Adrenal gland (tissue), 12 donors: Measurements from ENCODE around the gene RASSF8. TPM values are rescaled to one million over a fixed set of nuclear protein-coding genes. Genes with fewer than 3 reads are reported as not detected.

Experiments
- DNase-seq, 7 donors: peaks; one replicate each; pipeline ENCODE4 v3.0.0-alpha.2; 2019 to 2020
- H3K27ac ChIP-seq, 5 donors: fragments of 200-600 bp; sonication (generic) in 4 of 5; 1 replicate in 3 of 5; 2 replicates in 2 of 5; pipeline versions ENCODE4 v1.5.1 to v1.8.0; 2016 to 2020; ENCODE audit warnings: mild to moderate bottlenecking in 1 of 5
- H3K27me3 ChIP-seq: fragments of 200-600 bp; 2 replicates; pipeline ENCODE4 v1.8.0; 2021
- H3K36me3 ChIP-seq, 2 donors: fragments of 200-600 bp; replicated peaks in 1 of 2; 1 replicate in 1 of 2; 2 replicates in 1 of 2; pipeline versions ENCODE4 v1.5.1 to v1.8.0; 2018 to 2022
- H3K4me1 ChIP-seq, 2 donors: fragments of 200-600 bp; replicated peaks in 1 of 2; 1 replicate in 1 of 2; 2 replicates in 1 of 2; pipeline versions ENCODE4 v1.5.1 to v1.8.0; 2018 to 2021
- H3K4me3 ChIP-seq, 4 donors: fragments of 200-600 bp; sonication (generic) in 3 of 4; one replicate each; pipeline ENCODE4 v1.5.1; 2016 to 2018
- H3K9me3 ChIP-seq, 3 donors: fragments of 200-600 bp; sonication (generic) in 1 of 3; replicated peaks in 1 of 3; 1 replicate in 2 of 3; 2 replicates in 1 of 3; pipeline versions ENCODE4 v1.5.1 to v1.8.0; 2016 to 2021
- POLR2A ChIP-seq, 2 donors: fragments of 450-650 bp; IDR thresholded peaks; one replicate each; pipeline ENCODE4 v1.6.1; 2017; ENCODE audit warnings: antibody characterized with exemption in 2 of 2, mild to moderate bottlenecking in 2 of 2, moderate library complexity in 1 of 2
- WGBS, 4 donors: extraction: QIAGEN DNeasy Blood & Tissue Kit in 2 of 4; methylation state at CpG; one replicate each; pipeline versions ENCODE4 v1.1.5 to v1.1.7; 2013 to 2017; 5-methylcytosine and 5-hydroxymethylcytosine counted together
- intact Hi-C, 2 donors: fragments of 100-400 bp; cut with DNase I; formaldehyde crosslinking; loops; one replicate each; pipeline versions ENCODE4 v1.14.1 to v1.15.0; 2022 to 2023
- polyA plus RNA-seq, 3 donors: library from polyadenylated mRNA; stranded (reverse); fragments of 200-250 nt in 2 of 3; fragments of 350-450 nt in 1 of 3; fragmentation: Illumina TruSeq in 1 of 3; extraction: RNeasy Lipid Tissue Mini Kit (QIAGEN cat#74804) in 1 of 3; gene quantifications; one replicate each; pipeline ENCODE4 v1.2.3, GENCODE V29; 2013 to 2014
- total RNA-seq, 9 donors: library from RNA; depleted of rRNA in 4 of 9; stranded (reverse); fragments of >200 nt in 4 of 9; fragments of 120-200 nt in 1 of 9; fragmentation: NEBNext Ultra II Directional in 1 of 9; extraction: Animal tissue kit (Norgen Biotek cat#: 25700) in 1 of 9; gene quantifications; one replicate each; pipeline versions ENCODE4 v1.1.0 to v1.2.4, GENCODE V29; 2013 to 2023
- TF ChIP-seq, protein P1 (sequence below), 6 experiments: fragments of 450-650 bp in 4 of 6; fragments of 200-600 bp in 2 of 6; sonication (generic) in 1 of 6; IDR thresholded peaks; 1 replicate in 5 of 6; 2 replicates in 1 of 6; pipeline versions ENCODE4 v1.5.1 to v1.8.0; 2016 to 2021; ENCODE audit warnings: antibody characterized with exemption in 6 of 6, mild to moderate bottlenecking in 2 of 6, moderate library complexity in 1 of 6
- donor health status: healthy with polysubstance abuse.
- donor health status: Bipolar disorder and iron deficiency.
- donor health status: DM: yes; HTN: yes; CAD: no.
- donor health status: DM: no; HTN: no; CAD: no.
- donor health status: DM: no; HTN: no; CAD: no.
- donor health status: DM: yes; HTN: yes; CAD: no.

The RASSF8 gene
- total and polyA plus RNA-seq, 12 donors: 6.5 to 85.7 (median 43.9) TPM

DNA sequence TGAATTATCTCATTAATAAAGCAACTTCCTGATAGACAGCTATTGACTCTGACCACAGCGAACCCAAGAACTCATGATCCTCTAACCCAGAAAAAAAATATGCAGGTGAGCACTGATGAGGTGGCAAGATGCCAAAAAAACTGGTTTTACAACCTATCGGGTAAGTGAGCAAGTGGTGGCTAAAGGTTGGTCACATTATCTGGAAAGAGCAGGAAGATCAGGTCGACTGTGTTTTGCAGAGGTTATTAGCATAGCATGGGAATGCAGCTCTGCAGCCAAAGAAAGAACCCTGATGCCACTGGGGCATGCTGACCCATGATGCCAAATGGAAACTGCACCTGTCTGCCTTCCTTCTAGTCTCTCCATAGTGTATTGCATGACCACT is 142.9 kb downstream of the RASSF8 start:
- no peak overlapping the region for H3K27ac ChIP-seq
- no peaks in the 10 kb centered on the region for H3K27me3 ChIP-seq
- H3K4me1 ChIP-seq: peaks cover 0 to 6% of the 10 kb centered on the region in 2 donors
- 55 to 68% (median 63%) methylated on average over 3 of the region's 3 CpGs for WGBS, 4 donors
- TF ChIP-seq POLR2A (IDR thresholded peaks at IDR 0.05): no peak
- TF ChIP-seq, protein P1, sequence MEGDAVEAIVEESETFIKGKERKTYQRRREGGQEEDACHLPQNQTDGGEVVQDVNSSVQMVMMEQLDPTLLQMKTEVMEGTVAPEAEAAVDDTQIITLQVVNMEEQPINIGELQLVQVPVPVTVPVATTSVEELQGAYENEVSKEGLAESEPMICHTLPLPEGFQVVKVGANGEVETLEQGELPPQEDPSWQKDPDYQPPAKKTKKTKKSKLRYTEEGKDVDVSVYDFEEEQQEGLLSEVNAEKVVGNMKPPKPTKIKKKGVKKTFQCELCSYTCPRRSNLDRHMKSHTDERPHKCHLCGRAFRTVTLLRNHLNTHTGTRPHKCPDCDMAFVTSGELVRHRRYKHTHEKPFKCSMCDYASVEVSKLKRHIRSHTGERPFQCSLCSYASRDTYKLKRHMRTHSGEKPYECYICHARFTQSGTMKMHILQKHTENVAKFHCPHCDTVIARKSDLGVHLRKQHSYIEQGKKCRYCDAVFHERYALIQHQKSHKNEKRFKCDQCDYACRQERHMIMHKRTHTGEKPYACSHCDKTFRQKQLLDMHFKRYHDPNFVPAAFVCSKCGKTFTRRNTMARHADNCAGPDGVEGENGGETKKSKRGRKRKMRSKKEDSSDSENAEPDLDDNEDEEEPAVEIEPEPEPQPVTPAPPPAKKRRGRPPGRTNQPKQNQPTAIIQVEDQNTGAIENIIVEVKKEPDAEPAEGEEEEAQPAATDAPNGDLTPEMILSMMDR (IDR thresholded peaks at IDR 0.05): no peak
- no peak for DNase-seq
- no peak overlapping the region for H3K4me3 ChIP-seq
- intact Hi-C loops: no loop called here
- H3K9me3 ChIP-seq: no peaks in the 10 kb centered on the region
- no peaks in the 10 kb centered on the region for H3K36me3 ChIP-seq

DNA sequence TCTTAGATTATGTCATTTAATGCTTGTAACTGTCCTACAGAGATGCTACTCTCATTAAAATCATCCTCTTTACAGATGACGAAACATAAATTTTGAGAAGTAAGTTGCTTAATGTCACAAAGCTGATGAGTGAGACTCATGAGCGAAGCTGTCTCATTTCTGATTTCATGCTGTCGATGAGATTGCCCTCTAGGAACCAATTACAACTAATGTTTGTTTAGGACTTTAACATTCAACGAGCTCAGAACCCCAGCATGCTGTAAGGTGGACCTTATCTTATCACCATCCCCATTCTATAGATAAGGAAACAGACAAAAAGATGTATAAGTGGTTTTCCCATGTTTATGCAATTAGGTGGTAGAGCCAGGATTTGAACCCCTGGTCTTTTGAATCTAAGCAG is 143.3 kb downstream of the RASSF8 start:
- Histone ChIP-seq H3K27me3 (no peaks in the 10 kb centered on the region), H3K9me3 (no peaks in the 10 kb centered on the region), H3K27ac (no peak overlapping the region), H3K36me3 (no peaks in the 10 kb centered on the region), H3K4me1 (peaks cover 0 to 6% of the 10 kb centered on the region in 2 donors), H3K4me3 (no peak overlapping the region)
- no peak for DNase-seq
- intact Hi-C loops: no loop called here
- no peak for TF ChIP-seq POLR2A (IDR thresholded peaks at IDR 0.05)
- TF ChIP-seq, protein P1 (IDR thresholded peaks at IDR 0.05): no peak
- 69 to 86% (median 75%) methylated on average over 4 of the region's 4 CpGs for WGBS, 4 donors

DNA sequence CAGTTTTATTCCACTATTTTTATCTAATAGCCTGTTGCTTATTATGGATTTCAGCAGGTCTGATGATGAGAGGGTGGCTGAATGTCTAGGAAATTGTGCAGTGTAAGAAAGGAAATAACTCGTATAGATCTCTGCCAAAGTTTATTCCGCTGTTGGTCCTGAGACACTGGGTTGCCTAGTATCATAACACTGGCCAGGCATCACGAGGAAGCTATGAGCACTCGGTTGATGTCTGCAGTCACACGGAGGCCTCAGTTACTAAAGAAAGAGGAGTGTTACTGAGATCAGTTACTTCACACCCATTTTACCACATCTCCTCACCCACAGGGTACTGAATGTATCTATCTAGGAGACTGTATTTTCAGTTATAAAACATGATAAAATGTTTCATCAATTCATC is 144.5 kb downstream of the RASSF8 start:
- intact Hi-C loops: no loop called here
- 82 to 90% (median 84%) methylated on average over 5 of the region's 5 CpGs for WGBS, 4 donors

DNA sequence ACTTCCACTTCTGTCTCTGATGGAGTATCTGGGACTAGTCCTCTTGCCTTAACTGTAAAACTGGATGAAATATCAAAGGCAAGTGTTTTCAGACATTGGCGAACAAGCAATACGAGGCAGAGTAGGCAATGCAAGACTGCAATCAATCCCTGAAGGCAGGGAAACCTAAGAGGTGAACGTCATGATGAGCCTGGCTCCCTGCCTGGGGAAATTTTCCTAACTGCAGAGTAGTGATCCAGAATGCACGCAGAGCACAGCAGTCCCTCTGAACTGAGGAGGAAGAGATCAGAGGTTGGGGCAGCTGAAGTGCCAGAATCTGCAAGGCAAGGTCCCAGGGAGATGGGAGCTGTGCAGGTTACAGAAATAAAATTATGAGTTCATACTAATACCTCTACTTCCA is 147.9 kb downstream of the RASSF8 start:
- Histone ChIP-seq H3K27ac (no peak overlapping the region), H3K9me3 (no peaks in the 10 kb centered on the region), H3K4me3 (no peak overlapping the region), H3K27me3 (no peaks in the 10 kb centered on the region), H3K36me3 (no peaks in the 10 kb centered on the region), H3K4me1 (no peaks in the 10 kb centered on the region)
- TF ChIP-seq, protein P1 (IDR thresholded peaks at IDR 0.05): no peak
- no peak for TF ChIP-seq POLR2A (IDR thresholded peaks at IDR 0.05)
- intact Hi-C loops: no loop called here
- WGBS, 4 donors: 65 to 79% (median 75%) methylated on average over 4 of the region's 4 CpGs
- DNase-seq: no peak

More for the DNA sequence above, 144.5 kb downstream of the RASSF8 start:
- TF ChIP-seq POLR2A (IDR thresholded peaks at IDR 0.05): no peak
- Histone ChIP-seq H3K4me1 (no peaks in the 10 kb centered on the region), H3K4me3 (no peak overlapping the region), H3K9me3 (no peaks in the 10 kb centered on the region), H3K36me3 (no peaks in the 10 kb centered on the region), H3K27me3 (no peaks in the 10 kb centered on the region), H3K27ac (no peak overlapping the region)
- DNase-seq: no peak

DNA sequence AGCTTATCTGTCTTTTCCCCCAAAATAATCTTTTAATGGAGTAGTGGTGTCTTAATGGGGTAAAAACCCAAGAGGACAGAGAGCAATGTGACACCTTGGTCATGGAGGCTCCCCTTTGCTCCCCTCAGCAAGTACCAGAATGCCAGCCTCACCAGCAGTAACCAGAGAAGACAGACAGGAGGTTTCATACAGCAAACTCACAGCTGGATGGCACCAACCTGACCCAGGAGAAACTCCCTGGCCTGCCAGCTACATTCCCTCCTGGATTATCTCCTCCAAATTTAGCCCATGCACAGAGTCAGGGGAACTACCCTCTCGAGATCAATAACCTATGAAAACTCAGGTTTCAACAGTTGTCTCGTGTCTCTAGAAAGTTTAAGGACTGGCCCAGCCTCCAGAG is 150.4 kb downstream of the RASSF8 start:
- intact Hi-C loops: no loop called here
- Histone ChIP-seq H3K27ac (no peak overlapping the region), H3K4me1 (peaks cover 0 to 12% of the 10 kb centered on the region in 2 donors), H3K36me3 (no peaks in the 10 kb centered on the region), H3K27me3 (no peaks in the 10 kb centered on the region), H3K9me3 (no peaks in the 10 kb centered on the region), H3K4me3 (no peak overlapping the region)
- DNase-seq: no peak
- TF ChIP-seq, protein P1 (IDR thresholded peaks at IDR 0.05): no peak
- no peak for TF ChIP-seq POLR2A (IDR thresholded peaks at IDR 0.05)
- WGBS, 4 donors: 80 to 100% (median 92%) methylated on average over 1 to 2 of the region's 2 CpGs
